ENCODE data around the gene TTC7B. TPM values are rescaled to one million over a fixed set of nuclear protein-coding genes. Genes with fewer than 3 reads are reported as not detected.

TTC7B gene
- total RNA-seq, 4 donors from 2014 or later, result 3.3 to 18.1 (median 10.0) TPM

- Histone ChIP-seq H3K4me3 (no peak overlapping the region), H3K27ac (no peak overlapping the region), H3K27me3 (no peaks in the 10 kb centered on the region), H3K9me3 (no peaks in the 10 kb centered on the region), H3K36me3 (no peaks in the 10 kb centered on the region), H3K4me1 (peaks cover 0 to 15% (median 0%) of the 10 kb centered on the region in 3 donors)
- DNase-seq, result no peak
- TF ChIP-seq CTCF (IDR thresholded peaks at IDR 0.05) (no peak), POLR2A (IDR thresholded peaks at IDR 0.05) (no peak)
- intact Hi-C loops (cut with DNase I), result no loop called here
- WGBS, 2 donors, result 77 to 91% methylated on average over 4 of the region's 4 CpGs
These were observed 202.2 kb downstream of the TTC7B start for GRCh38 chr14:90613997-90614396.

DNA sequence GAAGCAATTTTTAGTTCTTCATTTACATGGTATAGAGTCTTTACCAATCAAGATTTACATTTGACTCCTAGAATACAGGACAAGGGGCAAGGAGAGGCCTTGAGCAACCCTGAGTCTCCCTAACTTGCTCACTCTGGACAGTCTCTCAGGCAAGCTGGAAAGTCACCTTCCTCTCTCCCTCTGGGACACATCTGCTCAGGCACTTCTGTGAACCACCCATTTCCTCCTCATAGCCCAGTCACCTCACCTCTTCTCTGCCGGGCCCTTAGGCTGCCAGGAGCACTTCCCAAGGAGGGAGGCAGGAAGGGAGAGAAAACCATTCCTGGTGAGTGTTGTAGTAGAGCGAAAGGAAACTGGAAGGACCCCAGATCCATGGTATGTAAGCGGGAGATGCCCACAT, 202.8 kb downstream of the TTC7B start:
- 81 to 100% methylated on average over 2 of the region's 3 CpGs for WGBS, 2 donors
- H3K27me3 ChIP-seq, result no peaks in the 10 kb centered on the region
- intact Hi-C loops (cut with DNase I), result no loop called here
- peaks cover 0 to 20% (median 0%) of the 10 kb centered on the region in 3 donors for H3K4me1 ChIP-seq
- no peak overlapping the region for H3K4me3 ChIP-seq
- no peaks in the 10 kb centered on the region for H3K9me3 ChIP-seq
- no peak for DNase-seq
- no peaks in the 10 kb centered on the region for H3K36me3 ChIP-seq
- TF ChIP-seq POLR2A (IDR thresholded peaks at IDR 0.05) (no peak), CTCF (IDR thresholded peaks at IDR 0.05) (no peak)
- H3K27ac ChIP-seq, result no peak overlapping the region

DNA sequence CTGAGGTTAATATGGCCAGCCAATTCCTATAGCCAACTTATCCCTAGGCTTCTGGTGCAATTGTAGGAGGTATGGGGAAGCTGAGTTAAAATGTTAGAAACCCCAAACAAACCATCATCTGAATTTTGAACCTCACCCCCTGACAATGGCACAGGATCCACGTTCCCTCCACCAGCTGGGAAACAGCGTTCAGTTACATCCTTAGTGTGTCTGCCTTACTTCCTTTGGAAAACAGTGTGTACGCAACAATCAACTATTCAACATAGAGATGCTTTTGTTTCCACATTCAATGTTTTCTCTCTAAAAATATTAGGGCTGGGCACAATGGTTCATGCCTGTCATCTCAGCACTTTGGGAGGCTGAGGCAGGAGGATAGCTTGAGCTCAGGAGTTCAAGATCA, 203.4 kb downstream of the TTC7B start:
- H3K27me3 ChIP-seq, result no peaks in the 10 kb centered on the region
- no peak for DNase-seq
- WGBS, 2 donors, result 66 to 94% methylated on average over 2 to 3 of the region's 3 CpGs
- H3K4me3 ChIP-seq, result no peak overlapping the region
- no peaks in the 10 kb centered on the region for H3K36me3 ChIP-seq
- no peaks in the 10 kb centered on the region for H3K9me3 ChIP-seq
- intact Hi-C loops (cut with DNase I), result no loop called here
- H3K4me1 ChIP-seq, result peaks cover 0 to 20% (median 0%) of the 10 kb centered on the region in 3 donors
- TF ChIP-seq POLR2A (IDR thresholded peaks at IDR 0.05) (no peak), CTCF (IDR thresholded peaks at IDR 0.05) (no peak)
- H3K27ac ChIP-seq, result no peak overlapping the region

DNA sequence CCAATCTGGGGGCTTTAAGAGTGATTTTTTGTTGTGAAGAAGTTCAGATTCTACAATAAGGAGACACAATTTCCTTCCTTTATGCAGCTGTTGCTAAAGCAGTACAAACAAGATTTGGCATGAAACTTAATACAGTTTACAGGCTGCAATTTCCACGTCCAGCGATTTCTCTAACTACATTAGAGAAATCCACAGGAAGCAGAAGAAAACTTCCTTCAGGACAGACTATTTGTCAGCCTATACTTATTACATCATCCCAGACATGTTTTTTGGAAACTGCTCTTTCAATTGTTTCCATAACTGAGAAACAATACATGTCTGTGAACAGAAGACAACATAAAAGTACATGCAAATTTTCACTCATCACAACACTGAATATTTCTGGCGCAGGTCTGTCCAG, 204.3 kb downstream of the TTC7B start:
- H3K36me3 ChIP-seq, result no peaks in the 10 kb centered on the region
- H3K4me1 ChIP-seq, result peaks cover 0 to 20% (median 0%) of the 10 kb centered on the region in 3 donors
- WGBS, 2 donors, result 59 to 63% methylated on average over 3 of the region's 3 CpGs
- H3K27ac ChIP-seq, result no peak overlapping the region
- intact Hi-C loops (cut with DNase I), result no loop called here
- TF ChIP-seq POLR2A (IDR thresholded peaks at IDR 0.05), result no peak
- TF ChIP-seq CTCF (IDR thresholded peaks at IDR 0.05), result no peak
- H3K27me3 ChIP-seq, result no peaks in the 10 kb centered on the region
- H3K9me3 ChIP-seq, result no peaks in the 10 kb centered on the region
- DNase-seq, result no peak
- no peak overlapping the region for H3K4me3 ChIP-seq

GRCh38 chr14:90611501-90611900, 204.7 kb downstream of the TTC7B start:
- no peaks in the 10 kb centered on the region for H3K27me3 ChIP-seq
- H3K4me3 ChIP-seq, result no peak overlapping the region
- no peak for DNase-seq
- intact Hi-C loops (cut with DNase I), result no loop called here
- no peak overlapping the region for H3K27ac ChIP-seq
- H3K9me3 ChIP-seq, result no peaks in the 10 kb centered on the region
- 81 to 85% methylated on average over 6 to 7 of the region's 7 CpGs for WGBS, 2 donors
- H3K4me1 ChIP-seq, result peaks cover 0 to 20% (median 0%) of the 10 kb centered on the region in 3 donors
- no peak for TF ChIP-seq POLR2A (IDR thresholded peaks at IDR 0.05)
- no peak for TF ChIP-seq CTCF (IDR thresholded peaks at IDR 0.05)
- H3K36me3 ChIP-seq, result no peaks in the 10 kb centered on the region

All from esophagus squamous epithelium (tissue), 5 donors.